Lower leg skin (tissue), 3 donors: Measurements from ENCODE around the gene AGAP9.
"Not testable (repeated sequence)": the region's sequence is repeated elsewhere in the genome, so short reads cannot be mapped to it uniquely, and the experiment has no call there.

Experiments
- POLR2A ChIP-seq, 2 donors: fragments of 450-650 bp; IDR thresholded peaks; one replicate each; pipeline ENCODE4 v1.6.1; 2016 to 2017; ENCODE audit warnings: antibody characterized with exemption in 2 of 2, mild to moderate bottlenecking in 1 of 2, moderate library complexity in 1 of 2
- TF ChIP-seq, protein P1 (sequence below), 3 donors: fragments of 450-650 bp; IDR thresholded peaks; one replicate each; pipeline ENCODE4 v1.5.1; 2016; ENCODE audit warnings: antibody characterized with exemption in 3 of 3, mild to moderate bottlenecking in 3 of 3, moderate library complexity in 2 of 3

DNA sequence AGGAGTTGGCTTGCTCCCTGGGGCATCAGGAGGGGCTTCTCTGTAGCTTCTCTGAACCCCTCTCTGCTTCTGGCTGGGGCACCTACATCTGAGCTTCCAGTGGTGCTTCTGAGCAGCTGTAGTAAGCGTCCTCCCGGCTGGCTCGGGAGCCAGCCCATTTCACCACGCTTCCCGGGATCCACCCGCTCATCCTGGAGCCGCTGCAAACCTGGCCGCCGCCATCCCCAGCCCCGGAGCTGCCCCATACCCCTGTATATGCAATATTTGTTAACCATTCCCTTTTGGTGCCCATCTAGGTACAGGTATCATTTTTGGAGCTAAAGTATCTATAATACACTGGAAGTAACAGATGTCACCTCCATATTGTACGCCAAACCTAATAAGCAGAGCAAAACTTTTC is 38.7 kb downstream of the AGAP9 start:
- TF ChIP-seq, protein P1, sequence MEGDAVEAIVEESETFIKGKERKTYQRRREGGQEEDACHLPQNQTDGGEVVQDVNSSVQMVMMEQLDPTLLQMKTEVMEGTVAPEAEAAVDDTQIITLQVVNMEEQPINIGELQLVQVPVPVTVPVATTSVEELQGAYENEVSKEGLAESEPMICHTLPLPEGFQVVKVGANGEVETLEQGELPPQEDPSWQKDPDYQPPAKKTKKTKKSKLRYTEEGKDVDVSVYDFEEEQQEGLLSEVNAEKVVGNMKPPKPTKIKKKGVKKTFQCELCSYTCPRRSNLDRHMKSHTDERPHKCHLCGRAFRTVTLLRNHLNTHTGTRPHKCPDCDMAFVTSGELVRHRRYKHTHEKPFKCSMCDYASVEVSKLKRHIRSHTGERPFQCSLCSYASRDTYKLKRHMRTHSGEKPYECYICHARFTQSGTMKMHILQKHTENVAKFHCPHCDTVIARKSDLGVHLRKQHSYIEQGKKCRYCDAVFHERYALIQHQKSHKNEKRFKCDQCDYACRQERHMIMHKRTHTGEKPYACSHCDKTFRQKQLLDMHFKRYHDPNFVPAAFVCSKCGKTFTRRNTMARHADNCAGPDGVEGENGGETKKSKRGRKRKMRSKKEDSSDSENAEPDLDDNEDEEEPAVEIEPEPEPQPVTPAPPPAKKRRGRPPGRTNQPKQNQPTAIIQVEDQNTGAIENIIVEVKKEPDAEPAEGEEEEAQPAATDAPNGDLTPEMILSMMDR (IDR thresholded peaks at IDR 0.05) = not testable (repeated sequence)
- TF ChIP-seq POLR2A (IDR thresholded peaks at IDR 0.05) = not testable (repeated sequence)
